ENCODE measurements around the gene FBXL19.

The FBXL19 gene

DNA sequence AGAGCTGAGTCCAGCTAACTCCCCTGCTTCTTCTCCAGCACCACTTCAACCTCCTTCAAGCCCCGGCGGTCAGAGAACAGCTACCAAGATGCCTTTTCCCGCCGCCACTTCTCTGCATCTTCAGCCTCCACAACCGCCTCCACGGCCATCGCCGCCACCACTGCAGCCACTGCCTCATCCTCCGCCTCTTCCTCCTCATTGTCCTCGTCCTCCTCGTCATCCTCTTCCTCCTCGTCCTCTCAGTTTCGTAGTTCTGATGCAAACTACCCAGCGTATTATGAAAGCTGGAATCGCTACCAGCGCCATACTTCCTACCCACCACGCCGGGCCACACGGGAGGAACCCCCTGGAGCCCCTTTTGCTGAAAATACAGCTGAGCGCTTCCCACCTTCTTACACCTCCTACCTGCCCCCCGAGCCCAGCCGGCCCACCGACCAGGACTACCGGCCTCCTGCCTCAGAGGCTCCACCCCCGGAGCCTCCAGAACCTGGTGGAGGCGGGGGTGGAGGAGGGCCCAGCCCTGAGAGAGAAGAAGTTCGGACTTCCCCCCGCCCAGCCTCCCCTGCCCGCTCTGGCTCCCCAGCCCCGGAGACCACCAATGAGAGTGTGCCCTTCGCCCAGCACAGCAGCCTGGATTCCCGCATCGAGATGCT, 41.3 kb downstream of the FBXL19 start:
- peak; percentile 17 for DNase-seq (ENCODE audit: low spot score)

DNA sequence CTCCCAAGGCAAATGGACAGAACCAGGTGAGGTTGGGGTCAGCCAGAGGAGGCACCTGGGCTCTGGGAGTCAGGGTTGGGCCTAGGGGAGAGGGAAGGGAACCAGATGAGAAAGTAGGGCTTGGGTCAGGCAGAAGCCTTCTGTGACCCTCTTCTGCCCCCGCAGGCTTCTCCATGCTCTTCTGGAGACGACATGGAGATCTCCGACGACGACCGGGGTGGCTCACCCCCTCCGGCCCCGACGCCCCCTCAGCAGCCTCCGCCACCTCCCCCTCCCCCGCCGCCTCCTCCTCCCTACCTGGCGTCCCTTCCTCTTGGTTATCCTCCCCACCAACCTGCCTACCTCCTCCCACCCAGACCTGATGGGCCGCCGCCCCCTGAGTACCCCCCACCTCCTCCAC, 42.1 kb downstream of the FBXL19 start:
- peak; percentile 20 for DNase-seq (ENCODE audit: low spot score)

DNA sequence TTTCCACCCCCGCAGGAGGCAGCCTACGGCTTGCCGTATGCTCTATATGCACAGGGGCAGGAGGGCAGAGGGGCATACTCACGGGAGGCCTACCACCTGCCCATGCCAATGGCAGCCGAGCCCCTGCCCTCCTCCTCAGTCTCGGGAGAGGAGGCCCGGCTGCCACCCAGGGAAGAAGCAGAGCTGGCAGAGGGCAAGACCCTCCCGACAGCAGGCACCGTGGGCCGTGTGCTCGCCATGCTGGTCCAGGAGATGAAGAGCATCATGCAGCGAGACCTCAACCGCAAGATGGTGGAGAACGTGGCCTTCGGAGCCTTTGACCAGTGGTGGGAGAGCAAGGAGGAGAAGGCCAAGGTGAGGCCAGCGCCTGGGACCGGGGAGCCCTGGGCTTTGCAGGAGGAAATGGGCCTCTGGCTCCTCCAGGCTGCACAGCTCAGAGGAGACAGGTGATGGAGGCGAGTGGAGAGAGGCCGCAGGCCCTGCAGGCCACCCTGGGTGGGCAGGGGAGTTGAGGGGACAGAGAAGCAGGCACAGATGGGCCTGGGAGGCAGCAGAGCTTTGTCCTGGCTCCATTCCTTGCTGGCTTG, 42.8 kb downstream of the FBXL19 start:
- DNase-seq (ENCODE audit: low spot score): no peak

DNA sequence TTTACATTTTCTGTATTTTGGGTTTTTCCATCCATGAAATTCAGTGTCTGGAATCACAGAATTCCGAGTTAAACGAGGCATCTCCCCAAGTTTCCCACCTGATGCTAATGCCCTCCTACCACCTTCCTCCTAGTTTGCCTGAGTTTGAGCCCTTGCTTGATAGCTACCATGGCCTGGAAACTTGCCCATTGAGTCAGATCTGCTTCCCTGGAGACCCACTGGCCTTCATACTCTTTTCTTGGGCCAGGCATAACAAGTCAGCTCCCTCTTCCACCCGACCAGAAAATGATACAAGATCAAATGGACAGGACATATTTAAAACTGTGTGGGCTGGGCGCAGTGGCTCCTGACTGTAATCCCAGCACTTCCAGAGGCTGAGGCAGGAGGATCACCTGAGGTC, 44.4 kb downstream of the FBXL19 start:
- DNase-seq (ENCODE audit: low spot score): no peak

DNA sequence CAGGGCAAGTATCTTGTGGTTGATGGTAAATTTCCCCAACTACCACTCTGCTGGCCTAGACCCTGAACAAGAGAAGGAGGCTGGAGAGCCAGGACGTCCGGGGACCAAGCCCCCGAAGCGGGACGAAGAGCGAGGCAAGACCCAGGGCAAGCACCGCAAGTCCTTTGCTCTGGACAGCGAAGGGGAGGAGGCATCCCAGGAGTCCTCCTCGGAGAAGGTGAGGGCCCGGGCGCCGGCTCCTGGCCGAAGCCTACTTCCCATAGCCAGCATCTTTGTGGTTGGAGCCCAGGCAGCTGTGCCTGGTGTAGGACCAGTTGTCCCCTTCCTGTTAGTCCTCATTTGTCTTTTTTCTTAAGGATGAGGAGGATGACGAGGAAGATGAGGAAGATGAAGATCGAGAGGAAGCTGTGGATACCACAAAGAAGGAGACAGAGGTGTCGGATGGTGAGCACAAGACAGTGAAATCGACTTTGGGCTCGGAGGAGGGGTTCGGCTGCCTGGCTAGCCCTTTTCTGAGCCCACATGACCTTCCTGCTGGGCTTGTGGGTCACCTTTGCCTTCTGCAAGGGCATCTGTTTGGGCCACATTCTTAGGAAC, 46.0 kb downstream of the FBXL19 start:
- DNase-seq (ENCODE audit: low spot score): no peak

DNA sequence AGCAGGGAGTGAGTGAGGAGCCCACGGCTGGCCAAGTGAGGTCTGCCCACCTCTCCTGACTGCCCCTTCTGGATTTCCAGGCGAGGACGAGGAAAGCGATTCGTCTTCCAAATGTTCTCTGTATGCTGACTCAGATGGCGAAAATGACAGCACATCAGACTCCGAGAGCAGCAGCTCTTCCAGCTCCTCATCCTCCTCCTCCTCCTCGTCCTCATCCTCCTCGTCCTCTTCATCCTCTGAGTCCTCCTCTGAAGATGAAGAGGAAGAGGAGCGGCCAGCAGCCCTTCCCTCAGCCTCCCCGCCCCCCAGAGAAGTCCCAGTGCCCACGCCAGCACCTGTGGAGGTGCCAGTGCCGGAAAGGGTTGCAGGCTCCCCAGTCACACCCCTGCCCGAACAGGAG, 47.9 kb downstream of the FBXL19 start:
- DNase-seq (ENCODE audit: low spot score): no peak

DNA sequence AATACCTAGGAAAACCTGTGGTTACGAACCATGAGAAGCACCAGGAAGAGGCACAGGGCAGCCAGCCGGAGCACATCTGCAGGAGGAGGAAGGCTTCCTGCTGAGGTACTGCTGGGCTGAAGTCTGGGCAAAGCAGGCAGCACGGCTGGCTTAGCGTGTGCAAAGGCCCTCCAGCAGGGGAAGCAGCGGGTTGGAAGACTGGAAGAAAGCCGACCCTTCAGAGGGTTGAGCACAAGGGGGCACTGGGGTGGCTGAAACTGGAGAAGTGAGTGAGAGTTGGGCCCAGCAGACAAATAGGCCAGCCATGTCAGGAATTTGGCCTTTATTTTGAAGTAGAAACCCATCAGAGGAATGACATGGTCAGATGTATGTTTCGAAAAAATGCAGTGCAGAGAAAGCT, 49.5 kb downstream of the FBXL19 start:
- DNase-seq (ENCODE audit: low spot score): peak; percentile 61

DNA sequence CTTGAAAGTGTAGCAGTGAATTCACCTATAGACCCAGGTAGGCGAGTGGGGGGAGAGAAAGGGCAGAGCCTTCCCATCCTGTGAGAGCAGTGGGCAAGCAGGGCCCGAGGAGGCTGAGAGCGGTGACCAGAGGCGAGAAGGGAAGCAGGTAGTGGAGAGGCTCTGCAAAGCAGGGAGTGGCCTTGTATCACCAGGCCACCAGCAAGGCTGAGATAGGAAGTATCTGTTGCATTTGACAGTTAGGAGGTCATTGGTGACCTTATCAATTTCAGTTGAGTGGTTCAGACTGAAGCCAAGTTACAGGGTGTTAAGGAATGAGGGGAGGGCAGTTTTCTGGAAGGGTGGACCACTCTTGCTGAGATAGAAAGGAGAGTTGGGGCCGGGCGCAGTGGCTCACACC, 51.0 kb downstream of the FBXL19 start:
- DNase-seq (ENCODE audit: low spot score): no peak

DNA sequence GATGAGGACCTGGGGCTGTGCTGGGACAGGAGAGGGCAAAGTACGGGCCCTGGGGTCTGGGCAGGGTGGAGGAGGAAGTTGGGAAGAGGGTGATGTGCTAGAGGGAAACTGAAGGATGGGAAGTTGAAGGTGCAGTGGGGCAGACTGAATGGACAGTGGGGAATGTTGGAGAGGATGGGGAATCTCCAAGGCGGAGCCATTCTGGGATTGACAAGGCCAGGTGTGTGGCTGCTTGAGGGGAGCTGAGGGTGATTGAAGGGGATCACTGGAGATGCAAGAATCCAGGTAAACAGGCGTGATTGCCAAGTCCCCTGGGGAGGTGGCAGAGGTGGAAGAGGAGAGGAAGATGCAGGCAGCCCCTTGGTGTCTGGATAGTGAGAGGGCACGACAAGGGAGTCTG, 53.1 kb downstream of the FBXL19 start:
- DNase-seq (ENCODE audit: low spot score): no peak

DNA sequence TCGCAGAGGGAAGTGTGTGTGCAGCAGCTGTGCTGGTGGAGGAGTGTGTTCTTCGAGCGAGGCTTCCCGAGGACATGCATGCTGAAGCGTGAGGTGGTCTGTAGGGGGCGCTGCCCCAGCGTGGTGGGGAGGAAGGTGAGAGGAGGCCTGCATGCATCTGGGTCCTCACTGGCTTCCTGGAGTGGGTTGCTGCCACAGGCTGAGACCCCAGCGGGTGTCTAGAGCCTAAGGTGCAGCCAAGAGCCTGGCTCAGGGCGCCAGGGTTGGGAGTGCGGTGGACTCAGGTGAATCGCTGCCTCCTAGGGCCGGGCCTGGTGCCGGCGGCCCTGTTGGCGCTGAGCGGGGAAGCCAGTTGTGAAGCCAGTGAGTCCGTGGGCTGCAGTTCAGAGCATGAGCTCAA, 54.1 kb downstream of the FBXL19 start:
- peak; percentile 81 for DNase-seq (ENCODE audit: low spot score)

DNA sequence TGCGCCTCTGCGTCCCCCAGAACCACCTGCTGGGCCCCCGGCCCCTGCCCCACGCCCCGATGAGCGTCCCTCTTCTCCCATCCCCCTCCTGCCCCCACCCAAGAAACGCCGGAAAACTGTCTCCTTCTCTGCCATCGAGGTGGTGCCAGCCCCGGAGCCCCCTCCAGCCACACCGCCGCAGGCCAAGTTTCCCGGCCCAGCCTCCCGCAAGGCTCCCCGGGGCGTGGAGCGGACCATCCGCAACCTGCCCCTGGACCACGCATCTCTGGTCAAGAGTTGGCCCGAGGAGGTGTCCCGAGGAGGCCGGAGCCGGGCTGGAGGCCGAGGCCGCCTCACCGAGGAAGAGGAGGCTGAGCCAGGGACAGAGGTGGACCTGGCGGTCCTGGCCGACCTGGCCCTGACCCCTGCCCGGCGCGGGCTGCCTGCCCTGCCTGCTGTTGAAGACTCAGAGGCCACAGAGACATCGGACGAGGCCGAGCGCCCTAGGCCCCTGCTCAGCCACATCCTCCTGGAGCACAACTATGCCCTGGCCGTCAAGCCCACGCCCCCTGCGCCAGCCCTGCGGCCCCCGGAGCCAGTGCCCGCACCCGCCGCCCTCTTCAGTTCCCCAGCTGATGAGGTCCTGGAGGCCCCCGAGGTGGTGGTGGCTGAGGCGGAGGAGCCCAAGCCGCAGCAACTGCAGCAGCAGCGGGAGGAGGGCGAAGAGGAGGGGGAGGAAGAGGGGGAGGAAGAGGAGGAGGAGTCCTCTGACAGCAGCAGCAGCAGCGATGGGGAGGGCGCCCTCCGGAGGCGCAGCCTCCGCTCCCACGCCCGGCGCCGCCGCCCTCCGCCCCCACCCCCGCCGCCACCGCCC, 56.0 kb downstream of the FBXL19 start:
- DNase-seq (ENCODE audit: low spot score): peak; percentile 37

DNA sequence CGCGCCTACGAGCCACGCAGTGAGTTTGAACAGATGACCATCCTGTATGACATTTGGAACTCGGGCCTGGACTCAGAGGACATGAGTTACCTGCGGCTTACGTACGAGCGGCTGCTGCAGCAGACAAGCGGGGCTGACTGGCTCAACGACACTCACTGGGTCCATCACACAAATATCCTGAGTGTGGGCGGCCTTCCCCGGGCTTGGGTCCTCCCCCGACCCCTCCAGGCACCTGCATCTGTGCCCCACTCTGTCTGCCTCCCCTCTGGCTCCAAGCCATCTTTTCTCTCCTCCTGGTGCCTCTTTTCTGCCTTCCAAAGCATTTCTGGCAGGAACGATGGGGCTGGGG, 56.6 kb downstream of the FBXL19 start:
- DNase-seq (ENCODE audit: low spot score): no peak

DNA sequence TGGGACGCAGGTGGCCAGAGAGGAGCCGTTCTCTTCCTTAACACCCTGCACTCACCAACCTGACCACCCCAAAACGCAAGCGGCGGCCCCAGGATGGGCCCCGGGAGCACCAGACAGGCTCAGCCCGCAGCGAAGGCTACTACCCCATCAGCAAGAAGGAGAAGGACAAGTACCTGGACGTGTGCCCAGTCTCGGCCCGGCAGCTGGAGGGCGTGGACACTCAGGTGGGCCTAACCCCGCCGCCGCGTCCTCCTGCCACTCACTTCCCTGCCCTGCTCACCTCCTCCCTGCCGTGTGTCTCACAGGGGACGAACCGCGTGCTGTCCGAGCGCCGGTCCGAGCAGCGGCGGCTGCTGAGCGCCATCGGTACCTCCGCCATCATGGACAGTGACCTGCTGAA, 57.1 kb downstream of the FBXL19 start:
- no peak for DNase-seq (ENCODE audit: low spot score)

DNA sequence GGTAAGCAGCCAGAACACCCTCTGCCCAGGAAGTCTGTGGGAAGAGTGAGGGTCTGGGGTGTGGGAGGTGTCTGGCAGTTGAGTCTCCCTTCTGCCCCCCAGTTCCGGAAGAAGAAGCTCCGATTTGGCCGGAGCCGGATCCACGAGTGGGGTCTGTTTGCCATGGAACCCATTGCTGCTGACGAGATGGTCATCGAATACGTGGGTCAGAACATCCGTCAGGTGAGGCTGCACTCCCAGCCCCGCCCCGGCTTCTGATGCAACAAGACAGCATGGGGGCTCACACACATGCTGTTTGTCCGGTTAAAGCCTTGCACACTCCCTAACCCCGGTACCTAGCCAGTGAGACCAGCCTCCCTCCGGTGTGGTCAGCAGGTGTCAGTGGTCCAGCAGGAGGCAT, 57.6 kb downstream of the FBXL19 start:
- no peak for DNase-seq (ENCODE audit: low spot score)

DNA sequence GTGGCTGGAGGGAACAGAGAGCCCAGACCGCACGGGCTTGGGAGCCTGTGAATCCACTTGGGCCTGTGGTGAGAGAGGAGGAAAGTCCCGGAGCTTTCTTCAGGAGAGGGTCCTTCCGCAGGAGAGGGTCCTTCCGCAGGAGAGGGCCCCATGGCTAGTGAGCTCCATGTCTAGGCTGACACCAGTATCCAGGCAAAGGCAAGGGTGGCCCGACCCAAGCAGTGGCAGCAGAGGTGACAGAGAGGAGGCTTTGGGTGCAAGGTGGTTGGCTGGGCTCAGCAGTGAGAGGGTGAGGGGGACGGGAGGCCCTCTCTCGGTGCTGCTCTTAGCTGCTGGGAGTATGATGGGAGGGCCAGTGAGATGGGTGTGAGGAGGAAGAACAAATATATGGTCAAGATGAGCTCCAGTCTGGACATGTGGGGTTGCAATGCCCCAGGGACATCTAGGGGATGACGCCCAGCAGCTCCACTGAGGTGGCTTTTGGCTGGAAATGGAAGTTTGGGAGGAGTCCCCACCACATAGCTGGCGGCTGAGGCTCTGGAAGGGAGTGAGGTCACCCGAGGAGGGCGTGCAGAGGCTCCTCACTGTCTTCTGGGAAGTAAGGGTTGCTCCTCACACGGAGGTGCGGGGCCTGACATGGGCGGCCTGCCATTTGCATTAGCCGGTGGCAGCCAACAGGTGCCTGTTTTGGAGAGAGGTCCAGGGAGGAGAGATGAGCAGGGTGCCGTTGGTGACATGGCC, 59.3 kb downstream of the FBXL19 start:
- no peak for DNase-seq (ENCODE audit: low spot score)

DNA sequence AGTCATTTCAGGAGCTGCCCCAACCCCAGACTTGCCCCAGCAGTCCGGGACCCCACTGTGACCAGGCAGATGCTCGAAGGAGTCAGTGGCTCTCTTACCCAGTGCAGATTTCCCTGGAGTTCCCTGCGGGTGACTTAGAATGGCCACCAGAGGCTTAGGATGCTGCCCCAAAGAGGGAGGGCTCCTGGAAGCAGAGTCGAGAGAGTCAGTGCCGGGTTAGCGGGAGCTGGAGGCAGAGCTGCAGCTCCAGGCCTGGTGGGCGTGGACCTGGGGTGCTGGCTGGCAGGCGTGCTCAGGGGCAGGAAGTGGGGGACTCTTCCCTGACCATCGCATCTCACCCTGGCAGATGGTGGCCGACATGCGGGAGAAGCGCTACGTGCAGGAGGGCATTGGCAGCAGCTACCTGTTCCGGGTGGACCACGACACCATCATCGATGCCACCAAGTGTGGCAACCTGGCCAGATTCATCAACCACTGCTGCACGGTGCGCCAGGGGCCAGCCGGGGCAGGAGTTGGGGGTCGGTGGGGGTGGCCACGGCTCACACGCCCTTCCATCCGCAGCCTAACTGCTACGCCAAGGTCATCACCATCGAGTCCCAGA, 60.0 kb downstream of the FBXL19 start:
- DNase-seq (ENCODE audit: low spot score): no peak

DNA sequence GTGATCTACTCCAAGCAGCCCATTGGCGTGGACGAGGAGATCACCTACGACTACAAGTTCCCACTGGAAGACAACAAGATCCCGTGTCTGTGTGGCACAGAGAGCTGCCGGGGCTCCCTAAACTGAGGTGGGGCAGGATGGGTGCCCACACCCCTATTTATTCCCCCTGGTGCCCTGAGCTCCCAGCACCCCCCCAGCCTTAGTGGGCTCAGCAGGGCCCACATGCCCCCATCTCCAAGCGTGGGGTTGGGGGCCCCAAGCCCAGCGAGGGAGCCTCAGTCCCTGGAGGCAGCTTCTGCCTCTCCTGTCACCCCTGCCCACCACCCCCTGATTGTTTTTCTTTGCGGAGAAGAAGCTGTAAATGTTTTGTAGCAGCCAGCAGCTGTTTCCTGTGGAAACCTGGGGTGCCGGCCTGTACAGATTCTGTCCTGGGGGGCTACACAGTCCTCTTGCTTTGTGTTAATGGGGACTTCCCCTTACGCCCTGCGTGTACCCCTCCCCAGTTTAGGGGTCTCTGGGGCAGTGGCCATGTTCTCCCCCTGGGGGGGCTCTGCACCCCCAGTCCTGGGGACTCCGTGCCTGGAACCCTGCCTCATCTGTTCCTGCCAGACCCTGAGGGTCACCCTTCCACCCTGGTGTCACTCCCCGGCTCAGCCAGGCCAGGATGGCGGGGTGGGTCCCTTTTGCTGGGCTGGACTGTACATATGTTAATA, 60.7 kb downstream of the FBXL19 start:
- DNase-seq (ENCODE audit: low spot score): no peak

DNA sequence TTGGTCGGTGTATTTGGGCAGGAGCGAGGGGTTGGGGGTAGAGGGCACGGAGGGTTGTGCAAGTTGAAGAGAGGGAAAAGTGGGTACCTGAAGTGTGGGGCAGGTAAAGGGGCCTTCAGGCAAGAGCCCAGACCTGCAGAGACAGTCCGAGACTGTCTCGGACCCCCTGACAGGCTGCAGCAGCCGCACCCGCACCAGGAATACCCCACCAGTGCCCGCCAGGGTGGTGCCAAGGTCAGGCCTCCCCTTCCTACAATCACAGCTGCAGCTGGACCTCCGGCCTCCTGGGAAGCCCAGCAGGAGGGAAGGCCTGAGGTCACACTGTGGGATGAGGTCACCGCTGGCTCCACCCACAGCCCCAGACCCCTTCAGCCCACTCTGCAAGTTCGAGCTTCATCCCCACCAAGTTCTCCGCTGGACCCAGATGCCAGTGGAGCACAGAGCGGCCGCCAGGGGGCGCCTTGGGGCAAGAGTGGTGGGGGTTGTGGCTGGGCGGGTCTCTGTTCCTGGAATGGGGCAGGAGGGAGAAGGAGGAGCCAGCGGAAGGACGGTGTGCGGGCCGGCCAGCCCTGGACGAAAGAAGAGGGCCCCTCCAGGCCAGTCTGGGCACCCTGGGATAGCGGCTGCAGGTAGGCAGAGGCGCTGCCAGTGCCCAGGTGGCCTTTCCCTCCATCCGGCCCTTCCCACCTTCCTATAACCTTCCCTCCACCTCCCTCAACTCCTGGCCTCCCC, 61.5 kb downstream of the FBXL19 start, which contains the start of gene HSD3B7:
HSD3B7 (plus strand) TSS at position 539 of the 732 bp plus-strand sequence. CDS start 452 bp downstream, outside the sequence.
- DNase-seq (ENCODE audit: low spot score): peak; percentile 99

DNA sequence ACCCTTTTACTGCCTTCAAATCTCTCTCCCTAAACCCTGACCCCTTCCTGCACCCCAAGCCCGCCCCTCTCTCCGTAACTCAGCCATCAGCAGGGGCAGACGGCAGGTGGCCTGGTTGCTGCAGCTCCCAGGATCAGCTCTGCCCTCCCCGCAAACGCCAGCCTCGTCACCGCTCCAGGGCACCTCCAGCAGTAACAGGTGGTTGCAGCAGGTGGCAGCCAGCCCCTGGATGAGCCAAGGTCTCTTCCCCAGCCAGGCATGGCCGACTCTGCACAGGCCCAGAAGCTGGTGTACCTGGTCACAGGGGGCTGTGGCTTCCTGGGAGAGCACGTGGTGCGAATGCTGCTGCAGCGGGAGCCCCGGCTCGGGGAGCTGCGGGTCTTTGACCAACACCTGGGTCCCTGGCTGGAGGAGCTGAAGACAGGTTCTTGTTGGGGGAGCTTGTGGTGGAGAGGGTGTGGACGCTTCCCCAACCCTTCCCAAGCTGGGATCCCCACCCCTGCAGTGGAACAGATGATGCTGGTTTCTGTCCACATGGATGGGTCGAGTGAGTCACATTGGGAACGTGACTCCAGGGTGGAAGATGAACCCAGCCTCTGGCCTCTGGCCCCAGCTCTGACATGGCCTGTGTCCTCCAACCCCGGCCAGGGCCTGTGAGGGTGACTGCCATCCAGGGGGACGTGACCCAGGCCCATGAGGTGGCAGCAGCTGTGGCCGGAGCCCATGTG, 62.2 kb downstream of the FBXL19 start:
- peak; percentile 87 for DNase-seq (ENCODE audit: low spot score)
